ENCODE results near the gene RECQL5. TPM values are rescaled to one million over a fixed set of nuclear protein-coding genes. Genes with fewer than 3 reads are reported as not detected.
"Not testable (repeated sequence)": the region's sequence is repeated elsewhere in the genome, so short reads cannot be mapped to it uniquely, and the experiment has no call there.

The RECQL5 gene
- total RNA-seq, 4 donors from 2014 or later = 23.2 to 51.9 (median 34.7) TPM

DNA sequence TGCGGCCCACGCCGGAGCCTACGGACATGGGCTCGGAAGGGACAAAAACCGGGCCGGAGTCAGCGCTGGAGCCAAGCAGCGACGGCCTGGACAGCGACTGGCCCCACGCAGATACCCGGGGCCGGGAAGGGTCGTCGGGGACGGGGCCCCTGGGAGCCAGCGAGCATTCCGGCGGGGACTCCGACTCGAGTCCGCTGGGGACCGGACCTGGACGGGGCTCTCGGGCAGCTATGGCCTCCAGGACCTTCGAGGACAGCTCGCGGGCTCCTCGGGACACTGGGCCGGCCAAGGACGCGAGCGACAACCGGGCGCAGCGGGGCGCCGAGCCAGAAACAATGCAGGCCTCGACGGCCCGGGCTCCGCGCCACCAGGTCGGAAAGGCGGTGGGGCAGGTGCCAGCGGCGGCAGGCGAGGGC lies 78.3 kb downstream of the RECQL5 start:
- no peak for DNase-seq (ENCODE audit: low spot score in 2 of 2)
- 0% methylated on average over 1 to 21 of the region's 49 CpGs for WGBS, 2 donors

GRCh38 chr17:75587675-75588595 lies 79.0 kb downstream of the RECQL5 start, which contains the start of gene MYO15B:
MYO15B (plus strand) TSS chr17:75587800; CDS start chr17:75588058, 258 bp downstream.
- Histone ChIP-seq H3K4me1 (peaks cover 0 to 26% (median 9%) of the 10 kb centered on the region in 4 donors), H3K9me3 (no peaks in the 10 kb centered on the region), H3K4me3 (peak within 1 kb of the TSS; percentile 58 to 87 (median 70)), H3K27ac (peak within 1 kb of the TSS; percentile 88 to 93 (median 92)), H3K27me3 (no peaks in the 10 kb centered on the region), H3K36me3 (peaks cover 0 to 19% (median 0%) of the 10 kb centered on the region in 3 donors)
- DNase-seq (ENCODE audit: low spot score in 2 of 2) = peak in 1 of 2 donors; percentile 25
- WGBS, 2 donors = 2 to 8% methylated on average over 31 to 42 of the region's 82 CpGs
- TF ChIP-seq POLR2A (IDR thresholded peaks at IDR 0.05) (no peak), EP300 (IDR thresholded peaks at IDR 0.05) (peak in 1 of 2 donors; percentile 62), CTCF (IDR thresholded peaks at IDR 0.05) (peak; percentile 26 to 72 (median 33))

More for the DNA sequence above, 78.3 kb downstream of the RECQL5 start:
- H3K9me3 ChIP-seq = no peaks in the 10 kb centered on the region
- peaks cover 0 to 19% (median 0%) of the 10 kb centered on the region in 3 donors for H3K36me3 ChIP-seq
- peak overlapping the region; percentile 58 to 87 (median 70) for H3K4me3 ChIP-seq
- TF ChIP-seq EP300 (IDR thresholded peaks at IDR 0.05) (no peak), CTCF (IDR thresholded peaks at IDR 0.05) (no peak), POLR2A (IDR thresholded peaks at IDR 0.05) (no peak)
- peak overlapping the region; percentile 88 to 93 (median 92) for H3K27ac ChIP-seq
- H3K27me3 ChIP-seq = no peaks in the 10 kb centered on the region
- peaks cover 0 to 26% (median 9%) of the 10 kb centered on the region in 4 donors for H3K4me1 ChIP-seq

DNA sequence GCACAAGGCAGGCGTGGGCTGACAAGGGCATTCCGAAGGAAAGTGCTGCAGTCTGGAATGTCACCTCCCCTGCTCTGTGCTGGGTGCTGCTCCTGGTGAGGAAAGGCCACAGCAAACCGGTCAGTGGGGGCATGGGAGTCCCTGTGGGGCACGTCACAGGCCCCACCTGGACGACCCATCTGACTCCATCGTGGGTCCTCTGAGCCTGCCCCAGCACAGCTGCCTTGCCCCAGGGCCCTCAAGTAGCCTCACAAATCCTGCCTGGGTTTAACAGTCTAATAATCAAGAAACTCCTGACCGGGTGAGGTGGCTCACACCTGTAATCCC lies 82.1 kb downstream of the RECQL5 start:
- TF ChIP-seq POLR2A (IDR thresholded peaks at IDR 0.05) = no peak
- TF ChIP-seq EP300 (IDR thresholded peaks at IDR 0.05) = no peak
- no peak for TF ChIP-seq CTCF (IDR thresholded peaks at IDR 0.05)
- H3K27me3 ChIP-seq = no peaks in the 10 kb centered on the region
- H3K9me3 ChIP-seq = no peaks in the 10 kb centered on the region
- 85 to 87% methylated on average over 7 of the region's 7 CpGs for WGBS, 2 donors
- H3K36me3 ChIP-seq = no peaks in the 10 kb centered on the region
- peaks cover 0 to 17% (median 9%) of the 10 kb centered on the region in 4 donors for H3K4me1 ChIP-seq
- no peak for DNase-seq (ENCODE audit: low spot score in 2 of 2)
- H3K4me3 ChIP-seq = no peak overlapping the region
- H3K27ac ChIP-seq = no peak overlapping the region

GRCh38 chr17:75583197-75583596 lies 83.8 kb downstream of the RECQL5 start:
- not testable (repeated sequence) for H3K36me3 ChIP-seq
- 89 to 92% methylated on average over 6 of the region's 6 CpGs for WGBS, 2 donors
- peaks cover 0 to 21% (median 9%) of the 10 kb centered on the region in 4 donors for H3K4me1 ChIP-seq

DNA sequence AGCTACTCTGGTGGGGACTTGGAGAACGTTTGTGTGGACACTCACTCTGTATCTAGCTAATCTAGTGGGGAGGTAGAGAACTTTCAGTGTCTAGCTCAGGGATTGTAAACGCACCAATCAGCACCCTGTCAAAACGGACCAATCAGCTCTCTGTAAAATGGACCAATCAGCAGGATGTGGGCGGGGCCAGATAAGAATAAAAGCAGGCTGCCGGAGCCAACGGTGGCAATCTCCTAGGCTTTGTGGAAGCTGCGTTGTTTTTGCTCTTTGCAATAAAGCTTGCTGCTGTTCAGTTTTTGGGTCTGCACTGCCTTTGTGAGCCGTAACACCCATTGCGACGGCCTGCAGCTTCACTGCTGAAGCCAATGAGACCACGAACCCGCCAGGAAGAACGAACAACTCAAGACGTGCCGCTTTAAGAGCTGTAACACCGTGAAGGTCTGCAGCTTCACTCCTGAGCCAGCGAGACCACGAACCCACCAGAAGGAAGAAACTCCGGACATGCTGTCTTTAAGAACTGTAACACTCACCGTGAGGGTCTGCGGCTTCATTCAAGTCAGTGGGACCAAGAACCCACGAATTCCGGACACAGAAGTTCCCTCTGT lies 85.7 kb downstream of the RECQL5 start:
- H3K27ac ChIP-seq; H3K36me3 ChIP-seq; H3K4me1 ChIP-seq; DNase-seq (ENCODE audit: low spot score in 2 of 2); H3K9me3 ChIP-seq; H3K4me3 ChIP-seq; H3K27me3 ChIP-seq: not testable (repeated sequence)
- WGBS, 2 donors = 84 to 88% methylated on average over 23 of the region's 23 CpGs

More at GRCh38 chr17:75583197-75583596, 83.8 kb downstream of the RECQL5 start:
- not testable (repeated sequence) for H3K27ac ChIP-seq; H3K9me3 ChIP-seq; H3K27me3 ChIP-seq; DNase-seq (ENCODE audit: low spot score in 2 of 2); H3K4me3 ChIP-seq

Other genes with a start within 250 kb of the RECQL5 start
- gene TMEM94, start 210.5 kb downstream of the RECQL5 start, total RNA-seq = 10 to 100 TPM; 84.3 to 95.1 (median 89.9) TPM
- 10 to 100 TPM; 36.0 to 59.0 (median 51.3) TPM for gene CASKIN2, start 151.6 kb downstream of the RECQL5 start, total RNA-seq
- 10 to 100 TPM; 43.3 to 84.6 (median 53.0) TPM for gene TSEN54, start 150.6 kb downstream of the RECQL5 start, total RNA-seq
- gene LLGL2, start 141.5 kb downstream of the RECQL5 start, total RNA-seq = 10 to 100 TPM in 1 of 4 donors, 1 to 10 TPM in 3; 8.4 to 18.4 (median 8.8) TPM
- gene MYO15B, start 79.4 kb downstream of the RECQL5 start, total RNA-seq = 100 to 1,000 TPM; 150 to 327 (median 278) TPM
- 10 to 100 TPM; 17.3 to 41.1 (median 25.0) TPM for gene SMIM5, start 33.7 kb downstream of the RECQL5 start, total RNA-seq
- 100 to 1,000 TPM in 2 of 4 donors, 10 to 100 TPM in 2; 63.9 to 119 (median 95.3) TPM for gene SAP30BP, start 184 bp upstream of the RECQL5 start, total RNA-seq
- 100 to 1,000 TPM; 211 to 335 (median 233) TPM for gene ITGB4, start 54.3 kb upstream of the RECQL5 start, total RNA-seq
- gene GALK1, start 98.0 kb upstream of the RECQL5 start, total RNA-seq = 10 to 100 TPM; 54.5 to 57.5 (median 55.6) TPM
- gene UNK, start 117.7 kb upstream of the RECQL5 start, total RNA-seq = 10 to 100 TPM; 30.2 to 53.4 (median 36.2) TPM
- 10 to 100 TPM; 10.5 to 53.1 (median 22.6) TPM for gene UNC13D, start 177.2 kb upstream of the RECQL5 start, total RNA-seq
- gene WBP2, start 188.2 kb upstream of the RECQL5 start, total RNA-seq = 10 to 100 TPM; 63.5 to 79.7 (median 71.0) TPM
- gene TRIM47, start 211.4 kb upstream of the RECQL5 start, total RNA-seq = 10 to 100 TPM; 47.4 to 79.0 (median 57.0) TPM
- gene TRIM65, start 229.8 kb upstream of the RECQL5 start, total RNA-seq = 10 to 100 TPM; 40.2 to 68.1 (median 41.5) TPM
- gene MRPL38, start 237.7 kb upstream of the RECQL5 start, total RNA-seq = 100 to 1,000 TPM in 1 of 4 donors, 10 to 100 TPM in 3; 56.8 to 118 (median 76.2) TPM

All from tibial nerve (tissue), 4 donors.